Astrocyte of the hippocampus (primary cell): Measurements from ENCODE around the gene MERTK.
"Not testable (repeated sequence)": the region's sequence is repeated elsewhere in the genome, so short reads cannot be mapped to it uniquely, and the experiment has no call there.

Experiments
- DNase-seq: peaks from one replicate; pipeline ENCODE4 v3.0.0; 2011; ENCODE audit warnings: low read depth, low spot score

The MERTK gene

GRCh38 chr2:112007493-112007892 lies 109.1 kb downstream of the MERTK start:
- no peak for DNase-seq

DNA sequence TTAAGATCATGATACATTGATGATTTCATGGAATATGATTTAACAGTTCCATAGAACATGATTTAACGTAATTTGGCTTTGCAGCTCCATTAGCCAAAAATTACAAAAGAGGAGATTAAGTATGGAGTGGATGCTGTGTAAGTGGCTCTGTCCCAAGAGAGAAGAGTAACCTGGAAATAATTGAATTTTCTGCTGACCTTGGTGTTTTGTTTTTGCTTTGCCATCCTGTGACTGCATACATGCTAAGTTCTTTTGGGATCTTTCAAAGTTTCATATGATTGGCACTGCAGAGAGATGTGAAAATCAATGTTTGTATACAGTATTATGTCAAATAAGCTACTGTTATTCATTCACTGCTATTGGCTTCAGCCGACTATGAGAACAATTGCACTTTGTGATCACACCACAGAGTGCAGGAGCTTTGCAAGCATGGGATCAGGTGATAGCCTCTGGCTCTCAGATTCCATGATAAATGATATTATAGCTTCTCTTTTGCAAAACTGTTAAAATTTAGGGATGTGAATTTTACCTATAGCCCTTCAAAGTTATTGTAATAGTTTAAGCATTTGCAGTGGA lies 110.6 kb downstream of the MERTK start:
- DNase-seq, result no peak

DNA sequence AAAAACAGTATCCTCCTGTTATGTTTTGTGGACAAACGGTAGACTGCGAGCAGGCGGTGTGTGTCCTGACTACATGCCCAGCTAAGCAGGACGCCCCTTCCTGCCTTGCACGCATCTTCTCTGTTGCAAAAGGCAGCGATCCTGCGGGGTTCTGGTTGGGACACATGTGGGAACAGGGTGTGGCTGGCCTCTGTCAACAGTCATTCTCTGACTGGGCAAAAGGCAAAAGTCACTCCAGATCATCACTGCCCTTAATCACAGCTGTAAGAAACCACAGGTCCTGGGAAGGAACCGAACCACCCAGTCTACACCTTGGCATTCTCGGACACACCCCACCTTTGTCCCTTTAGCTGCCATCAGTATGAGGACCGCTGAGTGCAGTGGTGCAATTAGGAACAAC lies 112.3 kb downstream of the MERTK start:
- no peak for DNase-seq

DNA sequence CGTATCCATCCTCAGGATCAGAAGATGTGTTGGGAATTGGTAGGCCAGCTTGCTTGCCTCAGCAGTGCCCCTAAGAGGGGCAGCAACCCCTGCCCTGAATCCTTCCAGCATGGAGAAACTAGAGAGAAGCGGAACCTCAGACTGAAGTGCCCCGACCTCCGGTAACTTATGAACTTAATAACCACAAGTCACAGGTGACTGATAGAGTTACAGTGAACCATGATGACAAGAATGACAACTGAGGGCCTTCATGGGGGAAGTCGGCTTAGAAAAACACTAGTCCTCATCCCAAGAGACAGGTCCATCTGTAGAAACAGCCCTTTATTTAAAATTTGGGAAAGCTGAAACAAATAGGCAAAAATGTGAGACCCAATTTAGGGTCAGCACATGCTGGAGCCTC lies 114.1 kb downstream of the MERTK start:
- no peak for DNase-seq

- DNase-seq, result no peak
These were observed 120.4 kb downstream of the MERTK start for GRCh38 chr2:112018846-112019245.

DNA sequence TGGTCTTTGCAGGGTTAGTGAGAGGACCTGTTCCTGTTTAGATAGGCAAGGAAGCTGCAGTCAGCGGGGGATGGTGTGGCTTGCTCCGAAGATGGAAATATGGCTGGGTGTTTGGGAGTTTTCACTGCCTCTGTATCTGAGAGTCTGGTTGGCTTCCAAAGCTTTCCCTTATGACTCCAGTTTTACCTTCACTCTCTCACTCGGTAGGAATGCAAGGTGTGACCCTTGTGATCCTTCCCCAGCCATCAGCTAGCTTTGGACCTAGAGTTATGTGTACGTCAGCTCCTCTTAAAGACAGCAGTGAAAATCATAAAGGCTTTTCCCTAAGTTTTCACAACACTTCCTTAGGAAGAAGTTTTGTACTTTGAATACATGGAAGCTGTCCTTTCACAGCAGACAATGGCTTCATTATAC lies 121.2 kb downstream of the MERTK start:
- no peak for DNase-seq

GRCh38 chr2:112020561-112020960 lies 122.2 kb downstream of the MERTK start:
- DNase-seq, result no peak

- no peak for DNase-seq
These were observed 122.9 kb downstream of the MERTK start for GRCh38 chr2:112021290-112021689.

GRCh38 chr2:112021781-112022231 lies 123.4 kb downstream of the MERTK start:
- peak; percentile 16 for DNase-seq

DNA sequence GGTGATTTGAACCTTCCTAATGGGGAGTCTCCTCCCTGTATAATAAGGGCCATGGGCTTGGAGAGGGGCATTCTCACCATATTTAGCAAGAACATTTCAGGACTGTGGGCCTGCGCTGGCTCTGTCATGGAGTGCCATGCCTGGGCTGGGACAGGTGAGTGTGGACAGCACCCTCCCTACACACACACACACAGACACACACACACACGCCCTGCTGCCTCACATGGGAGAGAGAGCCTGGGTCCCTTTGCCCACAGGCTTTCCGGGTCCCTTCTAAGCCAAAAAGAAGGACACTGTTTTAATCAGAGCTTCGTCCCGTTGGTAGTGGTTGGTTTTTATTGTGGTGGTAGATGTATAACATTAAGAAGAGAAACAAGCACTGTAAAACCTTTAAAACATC lies 125.3 kb downstream of the MERTK start:
- no peak for DNase-seq

DNA sequence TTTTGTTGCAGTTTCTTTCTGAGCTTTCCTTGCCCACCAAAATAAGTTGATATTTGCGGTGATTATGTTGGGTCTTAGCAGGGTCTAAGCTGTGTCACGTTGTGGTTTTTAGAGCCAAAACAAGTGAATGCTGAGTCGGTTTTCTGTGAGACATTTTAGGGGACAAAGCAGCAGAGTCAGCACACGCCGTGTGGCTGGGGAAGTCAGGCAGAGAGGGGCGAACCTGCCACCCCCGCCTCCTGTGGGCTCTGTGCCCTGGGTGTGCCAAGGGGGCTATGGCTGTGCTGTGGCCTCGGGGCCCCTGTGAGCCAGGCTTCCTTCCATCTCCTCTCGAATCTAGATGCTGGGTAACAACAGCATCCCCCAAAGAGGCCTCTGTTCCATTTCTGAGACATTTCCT lies 125.8 kb downstream of the MERTK start:
- no peak for DNase-seq

DNA sequence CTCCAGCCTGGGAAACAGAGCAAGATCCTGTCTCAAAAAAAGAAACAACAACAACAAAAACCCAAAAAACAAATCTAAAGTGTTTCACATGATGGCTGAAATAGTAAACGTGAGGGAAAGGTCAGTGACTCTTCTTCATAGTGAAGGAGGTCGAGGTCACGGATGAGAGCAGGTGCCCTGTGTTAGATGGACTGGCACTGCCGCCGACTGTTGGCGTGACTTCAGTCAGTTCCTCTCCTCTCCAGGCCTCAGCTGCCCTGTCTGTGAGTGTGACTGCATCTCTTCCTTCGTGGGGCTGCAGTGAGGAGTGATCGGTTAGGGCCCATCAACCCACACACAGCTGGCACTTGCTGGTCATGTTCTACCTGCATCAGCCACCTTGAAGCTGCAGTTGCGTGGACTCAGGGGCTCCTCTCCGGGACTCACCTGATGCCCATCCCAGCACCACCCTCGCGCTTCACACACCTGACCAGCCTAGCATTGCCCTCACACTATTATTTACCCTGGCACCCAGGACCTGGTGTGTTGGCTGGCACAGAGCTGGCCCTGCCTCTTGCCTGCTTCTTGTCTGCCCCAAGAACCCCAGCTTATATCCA lies 126.6 kb downstream of the MERTK start:
- no peak for DNase-seq

GRCh38 chr2:112026509-112026908 lies 128.1 kb downstream of the MERTK start:
- peak; percentile 16 for DNase-seq

GRCh38 chr2:112027767-112028166 lies 129.4 kb downstream of the MERTK start:
- DNase-seq, result no peak

DNA sequence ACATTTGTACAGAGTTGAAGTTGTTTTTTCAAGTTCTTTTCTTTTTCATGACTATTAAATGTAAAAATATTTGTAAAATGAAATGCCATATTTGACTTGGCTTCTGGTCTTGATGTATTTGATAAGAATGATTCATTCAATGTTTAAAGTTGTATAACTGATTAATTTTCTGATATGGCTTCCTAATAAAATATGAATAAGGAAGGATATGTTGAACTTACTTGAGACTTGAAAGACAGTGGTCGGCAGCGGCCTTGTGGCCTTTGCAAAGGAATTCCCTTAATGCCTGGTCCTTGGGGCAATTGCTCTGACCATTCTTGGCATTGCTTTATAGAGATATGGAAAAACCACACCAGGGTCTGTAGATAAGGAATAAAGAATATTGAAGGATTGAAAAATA lies 130.8 kb downstream of the MERTK start:
- no peak for DNase-seq

DNA sequence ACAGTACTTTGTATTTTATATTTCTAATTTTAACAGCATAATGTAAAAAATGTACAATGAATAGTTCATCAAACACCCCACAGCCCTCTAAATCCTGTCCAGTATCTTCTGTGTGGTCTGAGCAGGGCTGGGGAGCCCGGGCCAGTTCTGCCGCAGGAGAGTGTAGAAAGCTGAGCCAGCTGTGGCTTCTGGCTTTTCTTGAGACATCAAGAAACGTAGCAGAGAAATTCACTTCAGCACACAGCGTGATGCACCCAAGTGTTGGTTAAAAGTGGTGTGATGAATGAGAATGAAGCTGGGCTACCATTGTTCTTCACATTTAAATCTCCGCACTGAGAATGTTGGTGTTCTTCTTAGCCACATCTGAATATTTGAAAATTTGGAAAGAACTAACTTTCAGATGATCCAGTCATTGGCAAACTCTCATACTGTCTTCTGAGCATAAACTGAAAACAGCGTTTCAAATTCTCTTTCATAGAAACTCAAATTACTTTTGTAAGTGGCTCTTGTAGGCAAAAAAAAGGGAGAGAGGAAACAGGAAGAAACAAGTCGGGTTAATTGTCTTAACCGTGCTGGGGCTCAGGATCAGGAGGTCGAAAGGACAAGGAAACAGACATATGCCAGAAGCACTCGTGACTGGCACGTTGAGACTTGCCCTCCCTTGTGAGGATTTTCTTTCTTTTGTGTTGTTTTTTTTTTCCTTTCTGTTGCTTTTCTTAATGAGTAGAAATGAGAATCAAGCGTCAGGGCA lies 133.2 kb downstream of the MERTK start:
- peak; percentile 23 for DNase-seq

DNA sequence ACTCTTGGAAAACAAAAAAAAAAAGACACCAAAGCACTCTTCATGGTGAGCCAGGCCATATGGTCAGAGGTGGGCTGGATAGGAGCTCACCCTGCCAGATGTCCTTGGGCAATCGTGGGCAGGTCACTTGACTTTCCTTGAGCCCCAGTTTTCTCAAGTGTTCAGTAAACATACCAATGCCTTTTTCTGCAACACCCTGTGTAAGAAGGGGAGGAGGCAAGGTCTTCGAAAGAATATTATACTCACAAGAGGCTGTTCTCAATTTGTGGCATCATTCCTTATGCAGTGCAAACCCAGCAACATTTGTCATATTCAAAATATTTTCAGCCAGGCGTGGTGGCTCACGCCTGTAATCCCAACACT lies 133.8 kb downstream of the MERTK start:
- DNase-seq, result no peak

GRCh38 chr2:112032689-112033465 lies 134.5 kb downstream of the MERTK start:
- DNase-seq, result peak; percentile 75

DNA sequence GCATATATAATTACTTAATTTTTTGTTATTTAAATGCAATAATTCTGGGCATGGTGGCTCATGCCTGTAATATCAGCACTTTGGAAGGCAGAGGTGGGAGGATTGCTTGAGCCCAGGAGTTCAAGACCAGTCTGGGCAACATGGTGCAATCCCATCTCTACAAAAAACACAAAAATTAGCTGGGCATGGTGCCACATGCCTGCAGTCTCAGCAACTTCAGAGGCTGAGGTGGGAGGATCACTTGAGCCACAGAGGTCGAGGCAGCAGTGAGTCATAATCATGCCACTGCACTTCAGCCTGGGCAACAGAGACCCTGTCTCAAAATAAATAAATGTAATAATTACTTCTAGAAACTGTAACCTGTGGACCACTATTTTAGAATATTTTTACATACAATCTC lies 135.2 kb downstream of the MERTK start:
- DNase-seq, result peak; percentile 30

GRCh38 chr2:112034924-112035323 lies 136.5 kb downstream of the MERTK start:
- no peak for DNase-seq

DNA sequence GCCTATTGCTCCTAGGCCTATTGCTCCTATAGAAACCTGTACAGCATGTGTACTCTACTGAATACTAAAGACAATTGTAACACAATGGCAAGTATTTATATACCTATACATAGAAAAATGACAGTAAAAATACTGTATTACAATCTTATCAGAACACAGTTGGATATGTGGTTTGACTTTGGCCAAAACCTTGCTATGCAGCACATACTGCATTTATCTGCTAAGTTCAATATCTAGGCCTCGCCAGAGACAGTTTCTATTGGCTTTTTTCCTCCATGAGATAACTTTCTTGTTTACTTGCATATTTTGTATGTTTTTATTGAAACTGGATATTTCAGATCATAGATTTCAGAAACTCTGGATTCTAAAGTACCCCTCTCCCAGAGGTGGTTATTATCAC lies 137.4 kb downstream of the MERTK start:
- DNase-seq, result no peak

DNA sequence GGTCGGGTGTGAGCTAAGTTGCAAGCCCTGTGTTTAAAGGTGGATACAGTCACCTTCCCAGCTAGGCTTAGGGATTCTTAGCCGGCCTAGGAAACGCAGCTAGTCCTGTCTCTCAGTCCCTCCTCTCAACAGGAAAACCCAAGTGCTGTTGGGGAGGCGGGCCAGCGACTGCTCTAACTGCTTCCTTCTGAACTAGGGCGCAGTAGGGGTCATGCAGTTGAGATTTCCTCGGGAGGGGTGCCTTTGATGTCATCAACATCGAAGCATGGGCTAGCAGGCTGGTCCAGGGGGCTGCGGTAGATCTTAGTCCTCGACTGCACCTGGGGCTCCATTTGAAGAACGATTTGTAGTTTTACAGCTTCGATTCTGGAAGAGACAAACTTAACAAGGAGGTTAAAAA lies 141.1 kb downstream of the MERTK start:
- DNase-seq, result not testable (repeated sequence)
